MM.1S (cell line): ENCODE results near the gene LGR5.
"Not testable (repeated sequence)": the region's sequence is repeated elsewhere in the genome, so short reads cannot be mapped to it uniquely, and the experiment has no call there.

ENCODE experiments used
- DNase-seq: peaks from one replicate; pipeline ENCODE4 v3.0.0-alpha.2; 2015
- H2AFZ ChIP-seq: fragments of 300-600 bp; sonication (generic); 2 replicates; pipeline ENCODE4 v1.6.0; 2016; ENCODE audit warnings: antibody characterized with exemption, low read length
- H3F3A ChIP-seq: fragments of 300-600 bp; sonication (generic); 2 replicates; pipeline ENCODE4 v1.6.1; 2016; ENCODE audit warnings: mild to moderate bottlenecking, antibody characterized with exemption, low read length, moderate library complexity, mixed read lengths; ENCODE audit not compliant: insufficient read depth
- H3K27ac ChIP-seq: fragments of 300-600 bp; sonication (generic); 2 replicates; pipeline ENCODE4 v1.5.1; 2016; ENCODE audit warnings: mild to moderate bottlenecking, low read length
- H3K27me3 ChIP-seq: fragments of 300-600 bp; sonication (generic); replicated peaks from 2 replicates; pipeline ENCODE4 v1.6.0; 2016; ENCODE audit warnings: low read length; ENCODE audit not compliant: insufficient read depth
- H3K36me3 ChIP-seq: fragments of 300-600 bp; sonication (generic); replicated peaks from 2 replicates; pipeline ENCODE4 v1.6.1; 2016; ENCODE audit warnings: mild to moderate bottlenecking, low read length, mixed read lengths; ENCODE audit not compliant: insufficient read depth
- H3K4me1 ChIP-seq: fragments of 300-600 bp; sonication (generic); 2 replicates; pipeline ENCODE4 v1.6.1; 2016; ENCODE audit warnings: low read length, mixed read lengths
- H3K4me2 ChIP-seq: fragments of 300-600 bp; sonication (generic); 2 replicates; pipeline ENCODE4 v1.6.0; 2016; ENCODE audit warnings: low read depth, low read length
- H3K4me3 ChIP-seq: fragments of 300-600 bp; sonication (generic); 2 replicates; pipeline ENCODE4 v1.5.1; 2016; ENCODE audit warnings: low read length, mixed read lengths
- H3K79me2 ChIP-seq: fragments of 300-600 bp; sonication (generic); 2 replicates; pipeline ENCODE4 v1.6.1; 2016; ENCODE audit warnings: mixed run types, low read length, mixed read lengths
- H3K9ac ChIP-seq: fragments of 300-600 bp; sonication (generic); 2 replicates; pipeline ENCODE4 v1.6.1; 2016; ENCODE audit warnings: low read length, mixed read lengths
- H3K9me2 ChIP-seq: fragments of 300-600 bp; sonication (generic); replicated peaks from 2 replicates; pipeline ENCODE4 v1.6.1; 2016; ENCODE audit warnings: mild to moderate bottlenecking, low read length, mixed read lengths; ENCODE audit not compliant: insufficient read depth
- H3K9me3 ChIP-seq: fragments of 300-600 bp; sonication (generic); replicated peaks from 2 replicates; pipeline ENCODE4 v1.6.1; 2016; ENCODE audit warnings: mild to moderate bottlenecking, low read length, mixed read lengths; ENCODE audit not compliant: insufficient read depth
- H4K20me1 ChIP-seq: fragments of 300-600 bp; sonication (generic); 2 replicates; pipeline ENCODE4 v1.6.1; 2016; ENCODE audit warnings: mild to moderate bottlenecking, low read length, moderate library complexity, mixed read lengths; ENCODE audit not compliant: insufficient read depth
- EZH2 ChIP-seq: fragments of 300-600 bp; sonication (generic); optimal IDR thresholded peaks from 2 replicates; pipeline ENCODE3; 2017; ENCODE audit warnings: low read depth, mild to moderate bottlenecking, antibody characterized with exemption, low read length, mixed read lengths
- EZH2phosphoT487 ChIP-seq: fragments of 300-600 bp; sonication (generic); IDR thresholded peaks from 2 replicates; pipeline ENCODE4 v1.6.1; 2018; ENCODE audit warnings: antibody characterized with exemption, low read length
- TF ChIP-seq, protein P1 (sequence below): fragments of 300-600 bp; sonication (generic); IDR thresholded peaks from 2 replicates; pipeline ENCODE4 v1.5.1; 2016; ENCODE audit warnings: antibody characterized with exemption, low read length, mixed read lengths

LGR5 gene

DNA sequence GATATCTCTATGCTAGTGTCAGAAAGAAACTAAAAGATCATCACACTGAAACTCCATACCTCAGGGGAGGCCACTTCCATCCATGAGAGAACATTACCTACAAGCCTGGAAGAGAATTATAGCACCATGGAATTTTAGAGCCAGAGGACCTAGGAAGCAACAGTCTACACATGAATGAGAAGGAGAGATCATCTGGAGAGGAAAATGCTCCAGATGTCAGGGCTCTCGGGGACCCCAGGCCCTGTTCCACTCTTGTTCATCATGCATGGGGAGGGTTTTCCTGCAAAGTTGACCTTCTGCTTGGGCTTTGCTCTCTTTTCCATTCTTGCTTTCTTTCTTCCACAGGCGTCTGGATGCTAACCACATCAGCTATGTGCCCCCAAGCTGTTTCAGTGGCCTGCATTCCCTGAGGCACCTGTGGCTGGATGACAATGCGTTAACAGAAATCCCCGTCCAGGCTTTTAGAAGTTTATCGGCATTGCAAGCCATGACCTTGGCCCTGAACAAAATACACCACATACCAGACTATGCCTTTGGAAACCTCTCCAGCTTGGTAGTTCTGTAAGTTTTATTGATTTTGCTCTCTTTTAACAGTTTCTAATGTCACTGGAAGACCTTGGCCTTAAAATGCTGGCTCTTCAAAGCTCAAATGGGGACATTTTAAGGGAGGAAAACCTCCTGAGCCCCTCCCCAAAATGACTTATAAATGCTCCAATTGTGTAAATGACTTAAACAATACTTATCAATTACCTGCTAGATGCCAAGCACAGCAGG is 113.3 kb downstream of the LGR5 start:
- H3K79me2 ChIP-seq: no peaks in the 10 kb centered on the region
- TF ChIP-seq EZH2 (no peak), EZH2phosphoT487 (no peak)
- TF ChIP-seq, protein P1, sequence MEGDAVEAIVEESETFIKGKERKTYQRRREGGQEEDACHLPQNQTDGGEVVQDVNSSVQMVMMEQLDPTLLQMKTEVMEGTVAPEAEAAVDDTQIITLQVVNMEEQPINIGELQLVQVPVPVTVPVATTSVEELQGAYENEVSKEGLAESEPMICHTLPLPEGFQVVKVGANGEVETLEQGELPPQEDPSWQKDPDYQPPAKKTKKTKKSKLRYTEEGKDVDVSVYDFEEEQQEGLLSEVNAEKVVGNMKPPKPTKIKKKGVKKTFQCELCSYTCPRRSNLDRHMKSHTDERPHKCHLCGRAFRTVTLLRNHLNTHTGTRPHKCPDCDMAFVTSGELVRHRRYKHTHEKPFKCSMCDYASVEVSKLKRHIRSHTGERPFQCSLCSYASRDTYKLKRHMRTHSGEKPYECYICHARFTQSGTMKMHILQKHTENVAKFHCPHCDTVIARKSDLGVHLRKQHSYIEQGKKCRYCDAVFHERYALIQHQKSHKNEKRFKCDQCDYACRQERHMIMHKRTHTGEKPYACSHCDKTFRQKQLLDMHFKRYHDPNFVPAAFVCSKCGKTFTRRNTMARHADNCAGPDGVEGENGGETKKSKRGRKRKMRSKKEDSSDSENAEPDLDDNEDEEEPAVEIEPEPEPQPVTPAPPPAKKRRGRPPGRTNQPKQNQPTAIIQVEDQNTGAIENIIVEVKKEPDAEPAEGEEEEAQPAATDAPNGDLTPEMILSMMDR: no peak
- H3K4me1 ChIP-seq: no peaks in the 10 kb centered on the region
- no peaks in the 10 kb centered on the region for H4K20me1 ChIP-seq
- no peaks in the 10 kb centered on the region for H3K36me3 ChIP-seq
- no peak overlapping the region for H2AFZ ChIP-seq
- H3F3A ChIP-seq: no peaks in the 10 kb centered on the region
- no peaks in the 10 kb centered on the region for H3K9me3 ChIP-seq
- H3K27ac ChIP-seq: no peak overlapping the region
- no peak overlapping the region for H3K4me3 ChIP-seq
- DNase-seq: no peak
- H3K9me2 ChIP-seq: no peaks in the 10 kb centered on the region
- no peak overlapping the region for H3K9ac ChIP-seq
- no peak overlapping the region for H3K4me2 ChIP-seq
- H3K27me3 ChIP-seq: no peaks in the 10 kb centered on the region

DNA sequence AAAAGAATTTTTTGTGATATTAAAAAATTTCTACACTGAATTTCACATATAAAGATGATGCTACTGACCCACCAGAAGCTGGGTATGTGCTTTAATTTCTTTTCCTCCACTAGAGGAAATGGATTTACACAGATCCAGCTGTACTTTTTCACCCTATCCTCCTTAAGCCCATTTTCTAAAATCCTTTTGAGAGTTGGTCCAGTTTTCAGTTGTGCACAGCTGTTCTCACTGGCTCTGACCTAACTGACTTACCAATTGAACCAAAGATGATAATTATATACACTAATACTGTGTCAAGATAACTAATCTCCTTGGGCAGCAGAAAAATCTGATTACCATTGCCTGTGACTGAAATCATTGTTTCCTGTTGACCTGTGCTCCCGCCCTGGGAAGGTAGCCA is 115.6 kb downstream of the LGR5 start:
- H3K9me2 ChIP-seq: no peaks in the 10 kb centered on the region
- no peaks in the 10 kb centered on the region for H3F3A ChIP-seq
- no peak overlapping the region for H3K27ac ChIP-seq
- H3K27me3 ChIP-seq: no peaks in the 10 kb centered on the region
- no peak overlapping the region for H2AFZ ChIP-seq
- no peaks in the 10 kb centered on the region for H3K4me1 ChIP-seq
- TF ChIP-seq EZH2 (no peak), EZH2phosphoT487 (no peak)
- TF ChIP-seq, protein P1: no peak
- H4K20me1 ChIP-seq: no peaks in the 10 kb centered on the region
- no peak overlapping the region for H3K4me3 ChIP-seq
- H3K36me3 ChIP-seq: no peaks in the 10 kb centered on the region
- DNase-seq: no peak
- H3K79me2 ChIP-seq: no peaks in the 10 kb centered on the region
- H3K4me2 ChIP-seq: no peak overlapping the region
- H3K9ac ChIP-seq: no peak overlapping the region
- no peaks in the 10 kb centered on the region for H3K9me3 ChIP-seq

DNA sequence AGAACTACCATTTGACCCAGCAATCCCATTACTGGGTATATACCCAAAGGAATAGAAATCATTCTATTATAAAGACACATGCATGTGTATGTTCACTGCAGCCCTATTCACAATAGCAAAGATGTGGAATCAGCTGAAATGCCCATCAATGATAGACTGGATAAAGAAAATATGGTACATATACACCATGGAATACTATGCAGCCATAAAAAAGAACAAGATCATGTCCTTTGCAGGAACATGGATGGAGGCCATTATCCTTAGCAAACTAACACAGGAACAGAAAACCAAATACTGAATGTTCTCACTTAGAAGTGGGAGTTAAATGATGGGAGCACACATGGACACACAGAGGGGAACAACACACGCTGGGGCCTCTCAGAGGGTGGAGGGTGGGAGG is 116.2 kb downstream of the LGR5 start:
- H3K36me3 ChIP-seq, H3K79me2 ChIP-seq, H3K27ac ChIP-seq, DNase-seq, H3F3A ChIP-seq, H3K4me3 ChIP-seq, H3K9me2 ChIP-seq, H3K4me2 ChIP-seq, H3K27me3 ChIP-seq, H3K4me1 ChIP-seq, H3K9me3 ChIP-seq, H4K20me1 ChIP-seq, H3K9ac ChIP-seq, H2AFZ ChIP-seq: not testable (repeated sequence)

DNA sequence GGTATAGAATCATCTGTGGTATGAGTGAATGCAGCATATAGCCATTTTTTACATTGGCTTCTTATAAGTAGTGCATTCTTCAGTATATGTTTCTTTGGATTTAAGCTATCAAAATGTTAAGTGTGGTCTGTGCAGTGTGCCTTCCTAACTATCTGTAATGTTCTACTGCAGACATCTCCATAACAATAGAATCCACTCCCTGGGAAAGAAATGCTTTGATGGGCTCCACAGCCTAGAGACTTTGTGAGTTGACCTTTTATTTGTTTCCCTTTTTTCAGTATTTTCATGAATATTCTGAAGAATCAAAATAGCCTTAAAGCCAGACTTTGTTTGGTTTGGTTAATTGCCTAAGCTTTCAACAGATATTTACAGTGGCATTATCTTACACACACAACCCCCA is 116.8 kb downstream of the LGR5 start:
- Histone ChIP-seq H2AFZ (no peak overlapping the region), H3K4me3 (no peak overlapping the region), H3K9ac (no peak overlapping the region), H4K20me1 (no peaks in the 10 kb centered on the region), H3K79me2 (no peaks in the 10 kb centered on the region), H3K4me2 (no peak overlapping the region), H3K9me3 (no peaks in the 10 kb centered on the region), H3K27ac (no peak overlapping the region), H3K4me1 (no peaks in the 10 kb centered on the region), H3K9me2 (no peaks in the 10 kb centered on the region), H3F3A (no peaks in the 10 kb centered on the region), H3K36me3 (no peaks in the 10 kb centered on the region), H3K27me3 (no peaks in the 10 kb centered on the region)
- no peak for TF ChIP-seq EZH2
- DNase-seq: no peak
